ENCODE measurements around the gene SWT1. TPM values are rescaled to one million over a fixed set of nuclear protein-coding genes. Genes with fewer than 3 reads are reported as not detected.
A peak's percentile ranks its signal among the peaks of the same experiment; 100 is the strongest.
"Not testable (repeated sequence)": the region's sequence is repeated elsewhere in the genome, so short reads cannot be mapped to it uniquely, and the experiment has no call there.

Gene SWT1
- total and polyA plus RNA-seq, 2 of the 13 experiments (the other 11 are each of a cell fraction or from before 2014, with no cell fraction given), result 1.7 to 2.5 TPM

DNA sequence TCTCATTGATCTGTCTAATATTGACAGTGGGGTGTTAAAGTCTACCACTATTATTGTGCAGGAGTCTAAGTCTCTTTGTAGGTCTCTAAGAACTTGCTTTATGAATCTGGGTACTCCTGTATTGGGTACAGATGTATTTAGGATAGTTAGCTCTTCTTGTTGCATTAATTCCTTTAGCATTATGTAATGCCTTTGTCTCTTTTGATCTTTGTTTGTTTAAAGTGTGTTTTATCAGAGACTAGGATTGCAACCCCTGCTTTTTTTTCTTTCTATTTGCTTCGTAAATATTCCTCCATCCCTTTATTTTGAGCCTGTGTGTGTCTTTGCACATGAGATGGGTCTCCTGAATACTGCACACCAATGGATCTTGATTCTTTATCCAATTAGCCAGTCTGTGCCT is 77.2 kb downstream of the SWT1 start:
- BruUV-seq (replicated peaks); in situ Hi-C loops (cut with HindIII; ENCODE audit: extremely low pct_ligation_motif_present, low pct_unique_long_range_greater_than_20kb); H3K4me2 ChIP-seq (ENCODE audit: low read depth, low read length); H3K9ac ChIP-seq (ENCODE audit: insufficient read depth, low read depth, low read length); H3K4me1 ChIP-seq (ENCODE audit: insufficient read depth, low read length); H3K27ac ChIP-seq (ENCODE audit: extremely low read length, insufficient read depth, low read length); H2AFZ ChIP-seq (ENCODE audit: low read length); H3K4me3 ChIP-seq (replicated peaks in 1 of 3; ENCODE audit: insufficient read depth in 1 of 3, low read depth in 2 of 3, low read length in 3 of 3); H3K79me2 ChIP-seq (ENCODE audit: insufficient read depth, low read length); H3K9me3 ChIP-seq (ENCODE audit: low read length); H3K27me3 ChIP-seq (ENCODE audit: control insufficient read depth in 1 of 2, insufficient read depth in 2 of 2, low read length in 2 of 2); FAIRE-seq; intact Hi-C loops (cut with micrococcal nuclease; ENCODE audit: unreplicated experiment); ATAC-seq; H3K36me3 ChIP-seq (replicated peaks in 1 of 2; ENCODE audit: control insufficient read depth in 1 of 2, insufficient read depth in 2 of 2, low read length in 2 of 2); CTCF ChIA-PET (ENCODE audit: low intra/inter-chr PET ratio, low total read pairs); POLR2A ChIA-PET; H4K20me1 ChIP-seq (ENCODE audit: insufficient read depth, low read length); TF ChIP-seq ATF7 (CRISPR knock-in tag; IDR thresholded peaks at IDR 0.05); SOX6 (IDR thresholded peaks at IDR 0.05); EP300 (CRISPR knock-in tag; IDR thresholded peaks at IDR 0.05; ENCODE audit: borderline replicate concordance): not testable (repeated sequence)
- 34% methylated on average over 1 of the region's 1 CpG for WGBS (ENCODE audit: low lambda C conversion rate)
- peak; percentile 69 for DNase-seq (ENCODE audit: low spot score)
- TF ChIP-seq ATF7 (IDR thresholded peaks at IDR 0.05), result peak; percentile 51; the same call in 1 of the 2 replicates
- TF ChIP-seq TCF7 (IDR thresholded peaks at IDR 0.05; ENCODE audit: low read depth), result peak; percentile 74
- peak; percentile 85 for TF ChIP-seq GATAD2A (CRISPR knock-in tag; IDR thresholded peaks at IDR 0.05)
- TF ChIP-seq, protein P1, sequence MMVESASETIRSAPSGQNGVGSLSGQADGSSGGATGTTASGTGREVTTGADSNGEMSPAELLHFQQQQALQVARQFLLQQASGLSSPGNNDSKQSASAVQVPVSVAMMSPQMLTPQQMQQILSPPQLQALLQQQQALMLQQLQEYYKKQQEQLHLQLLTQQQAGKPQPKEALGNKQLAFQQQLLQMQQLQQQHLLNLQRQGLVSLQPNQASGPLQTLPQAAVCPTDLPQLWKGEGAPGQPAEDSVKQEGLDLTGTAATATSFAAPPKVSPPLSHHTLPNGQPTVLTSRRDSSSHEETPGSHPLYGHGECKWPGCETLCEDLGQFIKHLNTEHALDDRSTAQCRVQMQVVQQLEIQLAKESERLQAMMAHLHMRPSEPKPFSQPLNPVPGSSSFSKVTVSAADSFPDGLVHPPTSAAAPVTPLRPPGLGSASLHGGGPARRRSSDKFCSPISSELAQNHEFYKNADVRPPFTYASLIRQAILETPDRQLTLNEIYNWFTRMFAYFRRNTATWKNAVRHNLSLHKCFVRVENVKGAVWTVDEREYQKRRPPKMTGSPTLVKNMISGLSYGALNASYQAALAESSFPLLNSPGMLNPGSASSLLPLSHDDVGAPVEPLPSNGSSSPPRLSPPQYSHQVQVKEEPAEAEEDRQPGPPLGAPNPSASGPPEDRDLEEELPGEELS (CRISPR knock-in tag; IDR thresholded peaks at IDR 0.05), result peak; percentile 32; the same call in 1 of the 2 replicates
- peak; percentile 90 for TF ChIP-seq SOX6 (CRISPR knock-in tag; IDR thresholded peaks at IDR 0.05)
- TF ChIP-seq RCOR2 (CRISPR knock-in tag; IDR thresholded peaks at IDR 0.05), result 0 out of 2 replicates have a peak, but pooled peaks have one; percentile 35
- TF ChIP-seq, protein P2, sequence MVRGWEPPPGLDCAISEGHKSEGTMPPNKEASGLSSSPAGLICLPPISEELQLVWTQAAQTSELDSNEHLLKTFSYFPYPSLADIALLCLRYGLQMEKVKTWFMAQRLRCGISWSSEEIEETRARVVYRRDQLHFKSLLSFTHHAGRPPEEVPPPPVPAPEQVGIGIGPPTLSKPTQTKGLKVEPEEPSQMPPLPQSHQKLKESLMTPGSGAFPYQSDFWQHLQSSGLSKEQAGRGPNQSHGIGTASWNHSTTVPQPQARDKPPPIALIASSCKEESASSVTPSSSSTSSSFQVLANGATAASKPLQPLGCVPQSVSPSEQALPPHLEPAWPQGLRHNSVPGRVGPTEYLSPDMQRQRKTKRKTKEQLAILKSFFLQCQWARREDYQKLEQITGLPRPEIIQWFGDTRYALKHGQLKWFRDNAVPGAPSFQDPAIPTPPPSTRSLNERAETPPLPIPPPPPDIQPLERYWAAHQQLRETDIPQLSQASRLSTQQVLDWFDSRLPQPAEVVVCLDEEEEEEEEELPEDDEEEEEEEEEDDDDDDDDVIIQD (CRISPR knock-in tag; IDR thresholded peaks at IDR 0.05; ENCODE audit: low read depth), result peak; percentile 37; the same call in 1 of the 2 replicates
- TF ChIP-seq EP300 (IDR thresholded peaks at IDR 0.05; ENCODE audit: low read depth in 2 of 2, low read length in 2 of 2), result peak in 1 of 2 experiments; percentile 18; a peak in 1 of 4 replicates
- peak; percentile 66 for TF ChIP-seq CEBPG (CRISPR knock-in tag; IDR thresholded peaks at IDR 0.05)
- TF ChIP-seq, protein P3, sequence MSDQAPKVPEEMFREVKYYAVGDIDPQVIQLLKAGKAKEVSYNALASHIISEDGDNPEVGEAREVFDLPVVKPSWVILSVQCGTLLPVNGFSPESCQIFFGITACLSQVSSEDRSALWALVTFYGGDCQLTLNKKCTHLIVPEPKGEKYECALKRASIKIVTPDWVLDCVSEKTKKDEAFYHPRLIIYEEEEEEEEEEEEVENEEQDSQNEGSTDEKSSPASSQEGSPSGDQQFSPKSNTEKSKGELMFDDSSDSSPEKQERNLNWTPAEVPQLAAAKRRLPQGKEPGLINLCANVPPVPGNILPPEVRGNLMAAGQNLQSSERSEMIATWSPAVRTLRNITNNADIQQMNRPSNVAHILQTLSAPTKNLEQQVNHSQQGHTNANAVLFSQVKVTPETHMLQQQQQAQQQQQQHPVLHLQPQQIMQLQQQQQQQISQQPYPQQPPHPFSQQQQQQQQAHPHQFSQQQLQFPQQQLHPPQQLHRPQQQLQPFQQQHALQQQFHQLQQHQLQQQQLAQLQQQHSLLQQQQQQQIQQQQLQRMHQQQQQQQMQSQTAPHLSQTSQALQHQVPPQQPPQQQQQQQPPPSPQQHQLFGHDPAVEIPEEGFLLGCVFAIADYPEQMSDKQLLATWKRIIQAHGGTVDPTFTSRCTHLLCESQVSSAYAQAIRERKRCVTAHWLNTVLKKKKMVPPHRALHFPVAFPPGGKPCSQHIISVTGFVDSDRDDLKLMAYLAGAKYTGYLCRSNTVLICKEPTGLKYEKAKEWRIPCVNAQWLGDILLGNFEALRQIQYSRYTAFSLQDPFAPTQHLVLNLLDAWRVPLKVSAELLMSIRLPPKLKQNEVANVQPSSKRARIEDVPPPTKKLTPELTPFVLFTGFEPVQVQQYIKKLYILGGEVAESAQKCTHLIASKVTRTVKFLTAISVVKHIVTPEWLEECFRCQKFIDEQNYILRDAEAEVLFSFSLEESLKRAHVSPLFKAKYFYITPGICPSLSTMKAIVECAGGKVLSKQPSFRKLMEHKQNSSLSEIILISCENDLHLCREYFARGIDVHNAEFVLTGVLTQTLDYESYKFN (CRISPR knock-in tag; conservative IDR thresholded peaks at IDR 0.05), result peak; percentile 38; the same call in 1 of the 2 replicates
- peak; percentile 54; the same call in 1 of the 2 replicates for TF ChIP-seq FOXJ3 (CRISPR knock-in tag; IDR thresholded peaks at IDR 0.05; ENCODE audit: borderline replicate concordance)

Data from HepG2 (cell line).